Astrocyte of the hippocampus (primary cell): ENCODE data around the gene C17orf67.

Experiments used
- DNase-seq: peaks from one replicate; pipeline ENCODE4 v3.0.0; 2011; ENCODE audit warnings: low read depth, low spot score

The C17orf67 gene

GRCh38 chr17:56808503-56808902, 25.2 kb downstream of the C17orf67 start:
- no peak for DNase-seq

DNA sequence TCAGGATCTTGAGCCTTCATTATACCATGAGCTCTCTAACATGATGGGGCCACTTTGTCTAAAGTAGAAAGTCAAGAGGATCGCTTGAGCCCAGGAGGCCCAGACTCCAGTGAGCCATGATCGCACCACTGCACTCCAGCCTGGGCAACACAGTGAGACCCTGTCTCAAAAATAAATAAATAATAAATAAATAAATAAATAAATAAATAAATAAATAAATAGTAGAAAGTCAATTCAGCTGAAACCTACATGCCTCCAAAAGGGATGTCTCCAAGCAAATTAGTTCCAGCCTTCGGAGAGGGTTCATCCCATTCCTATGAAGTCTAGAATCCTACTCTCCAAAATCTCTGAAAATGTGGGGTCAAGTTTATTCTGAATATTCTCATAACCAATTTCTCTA, 26.0 kb downstream of the C17orf67 start:
- DNase-seq: no peak

DNA sequence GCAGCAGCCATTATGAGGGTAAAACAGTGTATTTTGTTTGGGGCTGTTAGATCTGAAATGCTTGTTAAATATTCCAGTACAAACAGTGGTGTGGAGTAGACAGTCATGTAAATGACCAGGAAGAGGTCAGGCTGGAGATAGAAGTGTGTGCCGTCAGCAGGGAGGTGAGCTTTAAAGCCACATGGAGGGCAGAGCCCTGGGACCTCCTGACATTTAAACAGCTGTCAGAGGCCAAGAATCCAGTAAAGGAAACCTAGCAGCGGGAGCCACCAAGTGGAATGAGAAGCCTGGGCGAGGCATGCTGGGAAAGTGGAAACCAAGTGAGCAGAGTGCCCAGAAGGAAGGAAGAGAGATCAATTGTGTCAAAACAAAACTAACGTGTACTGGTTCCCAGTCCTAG, 26.8 kb downstream of the C17orf67 start:
- DNase-seq: no peak

DNA sequence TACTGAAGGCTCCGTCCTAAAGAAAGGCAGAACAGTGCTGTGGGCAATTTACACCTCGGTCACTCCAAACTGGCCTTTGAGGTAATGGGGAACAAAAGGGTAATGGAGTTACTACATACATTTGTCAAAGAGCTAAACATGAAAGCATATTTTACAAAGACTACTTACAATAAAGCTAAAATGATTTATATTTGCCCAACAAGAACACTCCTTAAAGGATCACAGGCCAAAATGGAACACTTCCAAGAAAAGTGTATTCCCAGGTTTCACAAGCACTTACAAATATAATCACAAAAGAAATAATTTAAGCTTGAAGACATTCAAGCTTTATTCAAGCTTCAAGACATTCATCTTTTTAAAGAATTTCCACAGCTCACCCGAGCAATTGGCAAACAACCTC, 29.3 kb downstream of the C17orf67 start:
- DNase-seq: no peak

GRCh38 chr17:56803071-56803470, 30.6 kb downstream of the C17orf67 start:
- no peak for DNase-seq

DNA sequence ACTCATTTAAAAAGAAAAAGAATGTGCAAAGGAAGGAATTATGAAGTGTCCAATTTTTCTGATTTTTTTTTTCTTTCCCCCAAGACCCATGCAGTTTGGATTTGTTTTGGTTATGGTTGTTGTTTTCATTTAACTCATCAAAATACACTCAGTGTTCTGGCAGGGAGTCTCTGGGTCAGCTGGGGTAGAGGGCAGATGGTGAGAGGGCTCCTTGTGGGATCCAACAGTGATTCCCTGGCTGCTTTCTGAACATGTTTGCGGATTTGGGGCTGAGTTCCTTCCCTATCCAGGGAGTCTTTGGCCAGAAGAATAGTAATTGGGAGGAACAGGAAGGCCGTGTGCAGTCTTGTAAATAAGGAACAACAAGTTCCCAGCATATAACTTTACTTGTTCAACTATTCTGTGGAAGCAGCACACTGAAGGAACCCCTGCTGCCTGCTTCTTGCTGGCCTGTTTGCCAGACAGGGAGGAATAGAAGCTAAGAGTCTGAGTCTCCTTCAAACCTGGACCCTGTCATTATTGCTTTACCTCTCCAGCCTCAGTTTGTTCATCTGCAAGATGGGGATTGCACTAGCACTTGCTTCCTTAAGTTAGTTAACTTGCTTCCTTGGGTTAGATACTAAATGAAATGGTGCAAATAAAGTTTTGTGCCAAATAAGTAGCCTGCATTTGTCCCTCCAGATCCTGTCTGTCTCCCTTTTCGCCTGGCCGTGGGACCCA, 32.1 kb downstream of the C17orf67 start:
- DNase-seq: no peak

- DNase-seq: peak; percentile 29
These were observed 34.8 kb downstream of the C17orf67 start for GRCh38 chr17:56798916-56799315.

- DNase-seq: no peak
These were observed 37.2 kb downstream of the C17orf67 start for GRCh38 chr17:56796536-56796935.

- no peak for DNase-seq
These were observed 38.4 kb downstream of the C17orf67 start for GRCh38 chr17:56795221-56795865.

- no peak for DNase-seq
These were observed 39.8 kb downstream of the C17orf67 start for GRCh38 chr17:56793957-56794356.

DNA sequence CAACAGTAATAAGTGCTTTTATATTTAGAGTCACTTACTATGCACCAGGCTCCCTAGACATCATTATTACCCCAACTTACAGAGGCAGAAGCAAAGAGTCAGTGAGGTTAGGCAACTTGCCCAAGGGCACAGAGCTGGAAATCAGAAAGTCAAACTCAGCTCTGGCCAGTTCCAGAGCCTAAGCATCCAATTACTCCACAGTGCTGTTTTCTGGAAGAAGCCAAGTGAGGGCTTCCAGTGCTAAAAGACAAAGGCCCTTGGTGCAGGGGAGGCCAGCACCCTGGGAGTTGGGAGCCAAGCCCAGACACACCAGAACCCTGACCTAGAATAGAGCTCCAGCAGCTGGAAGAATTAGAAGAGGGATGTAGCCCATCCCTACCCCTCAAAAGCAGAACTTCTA, 40.2 kb downstream of the C17orf67 start:
- no peak for DNase-seq

DNA sequence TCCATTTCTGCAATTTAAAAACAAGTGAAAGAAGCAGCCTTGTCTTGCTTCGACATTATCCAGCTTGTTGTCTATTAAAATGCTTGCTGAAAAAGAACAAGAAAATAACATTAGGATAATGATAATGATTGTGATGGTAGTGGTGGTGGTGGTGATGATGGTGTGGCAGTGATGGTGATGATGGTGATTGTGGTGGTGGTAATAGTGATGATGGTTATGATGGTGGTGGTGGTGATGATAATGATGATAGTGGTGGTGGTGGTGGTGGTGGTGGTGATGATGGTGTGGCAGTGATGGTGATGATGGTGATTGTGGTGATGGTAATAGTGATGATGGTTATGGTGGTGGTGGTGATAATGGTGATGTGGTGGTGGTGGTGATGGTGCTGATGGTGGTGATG, 41.5 kb downstream of the C17orf67 start:
- no peak for DNase-seq

GRCh38 chr17:56786989-56787482, 46.7 kb downstream of the C17orf67 start:
- DNase-seq: peak; percentile 92

GRCh38 chr17:56785997-56786680, 47.6 kb downstream of the C17orf67 start:
- DNase-seq: no peak

DNA sequence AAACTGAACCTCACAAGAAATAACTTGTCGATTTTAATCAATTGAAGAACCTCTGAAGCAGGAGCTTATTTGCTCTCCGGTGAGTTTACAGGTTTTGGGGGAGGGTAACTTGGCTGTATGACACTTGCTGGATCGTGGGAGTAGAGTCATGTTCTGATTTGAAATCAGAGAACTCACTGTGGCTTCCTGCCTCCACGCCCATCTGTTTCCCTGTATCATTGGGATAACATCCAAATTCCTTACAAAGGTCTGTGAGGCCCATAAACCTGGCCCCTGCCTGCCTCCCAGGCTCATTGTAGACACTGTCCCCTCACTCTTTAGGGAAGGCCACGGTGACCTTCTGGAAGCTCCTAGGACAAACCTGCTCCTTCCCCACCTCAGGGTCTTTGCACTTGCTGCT, 48.3 kb downstream of the C17orf67 start:
- no peak for DNase-seq

DNA sequence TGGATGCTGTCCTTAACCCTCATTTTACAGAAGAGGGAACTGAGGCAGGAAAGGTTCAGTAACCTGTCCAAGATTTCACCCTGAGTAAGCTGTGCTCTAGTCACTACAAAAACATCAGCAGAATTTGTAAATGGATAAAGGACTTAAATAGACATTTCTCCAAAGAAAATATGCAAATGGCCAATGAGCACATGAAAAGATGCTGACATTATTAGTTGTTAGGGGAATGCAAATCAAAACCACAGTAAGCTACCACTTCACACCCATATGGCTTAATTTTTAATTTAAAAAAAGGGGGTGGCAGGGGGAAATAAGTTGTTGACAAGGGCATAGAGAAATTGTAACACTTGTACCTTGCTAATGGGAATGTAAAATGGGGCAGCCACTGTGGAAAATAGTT, 51.4 kb downstream of the C17orf67 start:
- no peak for DNase-seq

DNA sequence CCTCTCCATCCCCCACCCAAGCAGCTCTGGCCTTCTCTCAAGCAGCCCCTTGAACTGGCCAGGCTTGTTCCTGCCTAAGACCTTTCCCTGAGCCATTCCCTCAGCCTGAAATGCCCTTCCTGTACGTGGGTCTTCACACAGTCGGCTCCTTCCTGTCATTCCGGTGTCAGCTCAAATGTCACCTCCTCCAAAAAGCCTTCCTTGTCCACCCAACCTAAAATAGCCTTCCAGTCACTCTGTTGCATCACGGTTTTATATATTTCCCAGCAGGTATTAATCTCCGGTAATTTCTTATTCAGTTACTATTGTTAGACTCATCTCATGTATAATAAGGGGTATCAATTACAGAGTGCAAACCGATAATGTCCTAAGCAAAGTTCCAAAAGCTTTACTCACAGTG, 51.8 kb downstream of the C17orf67 start:
- no peak for DNase-seq

GRCh38 chr17:56779898-56780777, 53.6 kb downstream of the C17orf67 start:
- DNase-seq: peak; percentile 88

GRCh38 chr17:56779322-56779721, 54.4 kb downstream of the C17orf67 start:
- no peak for DNase-seq

DNA sequence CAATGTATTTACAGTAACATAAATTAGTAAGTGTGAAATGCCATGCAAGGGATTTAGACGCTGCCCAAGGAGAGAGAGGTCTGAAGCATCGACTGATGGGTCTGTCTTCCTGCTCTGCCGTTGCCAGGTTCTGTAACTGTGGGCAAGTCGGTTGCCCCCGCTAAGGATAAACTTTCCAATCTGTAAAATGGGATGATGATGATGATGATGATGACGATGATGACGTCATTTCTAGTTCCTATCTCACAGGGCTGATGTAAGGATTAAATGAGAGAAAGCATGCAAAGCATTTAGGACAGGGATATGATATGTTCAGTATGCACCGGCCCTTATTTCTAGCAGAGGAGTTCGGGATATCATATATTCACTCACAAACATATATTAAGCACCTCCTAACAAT, 54.8 kb downstream of the C17orf67 start:
- DNase-seq: no peak

GRCh38 chr17:56777859-56778258, 55.9 kb downstream of the C17orf67 start:
- DNase-seq: no peak

DNA sequence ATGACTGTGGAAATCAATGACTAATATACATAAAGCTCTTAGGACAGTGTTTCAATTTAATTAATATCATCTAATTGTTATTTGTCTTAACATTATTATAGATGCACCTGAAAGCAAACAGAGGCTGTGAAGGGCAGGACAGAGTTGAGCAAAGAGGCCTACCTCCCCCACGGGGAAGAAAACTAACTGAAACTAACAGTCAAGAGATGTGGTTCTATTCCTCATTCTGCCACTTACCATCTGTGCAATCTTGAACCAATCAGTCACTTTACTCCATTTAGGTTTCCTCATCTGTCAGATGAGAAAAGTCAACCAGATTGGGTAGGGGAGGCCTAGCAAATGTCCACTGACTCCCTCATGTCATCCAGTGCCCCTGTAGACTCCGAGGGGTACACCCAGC, 59.1 kb downstream of the C17orf67 start:
- no peak for DNase-seq
